KG1 (cell line): ENCODE results near the gene MOXD1.

Experiments
- DNase-seq: peaks from one replicate; lab custom pipeline; 2025; lab: John Stamatoyannopoulos, UW

MOXD1 gene

GRCh38 chr6:132399376-132400074 is 1.8 kb downstream of the MOXD1 start:
- DNase-seq: no peak

GRCh38 chr6:132395015-132395597 is 6.2 kb downstream of the MOXD1 start:
- DNase-seq: no peak

GRCh38 chr6:132392792-132393191 is 8.5 kb downstream of the MOXD1 start:
- DNase-seq: no peak

- DNase-seq: no peak
Measured at GRCh38 chr6:132392270-132392646, 9.0 kb downstream of the MOXD1 start.

- no peak for DNase-seq
Measured at GRCh38 chr6:132391391-132392269, 9.6 kb downstream of the MOXD1 start.

GRCh38 chr6:132390451-132390850 is 10.8 kb downstream of the MOXD1 start:
- no peak for DNase-seq

- no peak for DNase-seq
Measured at GRCh38 chr6:132390017-132390416, 11.3 kb downstream of the MOXD1 start.

- DNase-seq: no peak
Measured at GRCh38 chr6:132388291-132388690, 13.0 kb downstream of the MOXD1 start.

GRCh38 chr6:132382630-132383175 is 18.6 kb downstream of the MOXD1 start:
- no peak for DNase-seq

GRCh38 chr6:132381381-132381780 is 19.9 kb downstream of the MOXD1 start:
- no peak for DNase-seq

- DNase-seq: no peak
Measured at GRCh38 chr6:132380358-132381029, 20.8 kb downstream of the MOXD1 start.

GRCh38 chr6:132369526-132369925 is 31.7 kb downstream of the MOXD1 start:
- no peak for DNase-seq

GRCh38 chr6:132368916-132369481 is 32.3 kb downstream of the MOXD1 start:
- DNase-seq: no peak

- DNase-seq: no peak
Measured at GRCh38 chr6:132365281-132365907, 35.9 kb downstream of the MOXD1 start.

- DNase-seq: no peak
Measured at GRCh38 chr6:132364306-132365074, 36.8 kb downstream of the MOXD1 start.

GRCh38 chr6:132362442-132363185 is 38.7 kb downstream of the MOXD1 start:
- no peak for DNase-seq

- DNase-seq: no peak
Measured at GRCh38 chr6:132361101-132361500, 40.2 kb downstream of the MOXD1 start.

GRCh38 chr6:132359886-132360285 is 41.4 kb downstream of the MOXD1 start:
- no peak for DNase-seq

GRCh38 chr6:132357120-132357519 is 44.2 kb downstream of the MOXD1 start:
- no peak for DNase-seq
